HT-29 (cell line): ENCODE data around the gene CACNG7. TPM values are rescaled to one million over a fixed set of nuclear protein-coding genes. Genes with fewer than 3 reads are reported as not detected.
"Not testable (repeated sequence)": the region's sequence is repeated elsewhere in the genome, so short reads cannot be mapped to it uniquely, and the experiment has no call there.

ENCODE experiments used
- DNase-seq: peaks from one replicate; pipeline ENCODE4 v3.0.0-alpha.2; 2015; ENCODE audit warnings: low spot score
- total RNA-seq: library from RNA; depleted of rRNA; stranded (reverse); fragments of >200 nt; shearing (Covaris generic); gene quantifications from 2 replicates; pipeline ENCODE4 v1.2.3, GENCODE V29; 2014; rRNA removed

Gene CACNG7, protein sequence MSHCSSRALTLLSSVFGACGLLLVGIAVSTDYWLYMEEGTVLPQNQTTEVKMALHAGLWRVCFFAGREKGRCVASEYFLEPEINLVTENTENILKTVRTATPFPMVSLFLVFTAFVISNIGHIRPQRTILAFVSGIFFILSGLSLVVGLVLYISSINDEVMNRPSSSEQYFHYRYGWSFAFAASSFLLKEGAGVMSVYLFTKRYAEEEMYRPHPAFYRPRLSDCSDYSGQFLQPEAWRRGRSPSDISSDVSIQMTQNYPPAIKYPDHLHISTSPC
- not detected in 2 replicates for total RNA-seq

DNA sequence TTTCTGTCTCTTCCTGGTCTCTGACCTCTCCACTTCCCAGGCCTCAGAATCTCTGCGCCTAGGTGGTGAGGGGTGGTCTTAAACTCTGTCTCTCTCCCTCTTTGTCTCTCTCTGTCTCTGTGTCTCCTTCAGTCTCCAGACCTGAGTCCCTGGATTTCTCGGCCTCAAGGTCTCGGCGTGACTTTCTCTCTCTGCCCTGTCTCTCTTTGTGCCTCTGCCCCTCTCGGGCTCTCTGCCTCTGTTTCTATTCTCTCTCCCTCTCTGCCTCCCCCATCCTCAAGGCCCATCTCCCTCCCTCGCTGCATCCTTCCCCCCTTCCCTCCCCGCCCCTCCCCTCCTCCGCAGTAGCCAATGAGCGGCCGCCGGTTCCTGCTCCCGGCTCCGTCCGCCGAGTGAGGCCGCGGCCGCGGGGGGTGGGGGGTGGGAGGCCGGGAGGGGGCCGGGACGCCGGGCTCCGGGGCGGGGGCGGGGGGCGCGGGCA lies at the start of gene CACNG7:
CACNG7 (plus strand) TSS at position 344 of the 481 bp plus-strand sequence. CDS start 3,554 bp downstream, outside the sequence.
- DNase-seq: no peak

DNA sequence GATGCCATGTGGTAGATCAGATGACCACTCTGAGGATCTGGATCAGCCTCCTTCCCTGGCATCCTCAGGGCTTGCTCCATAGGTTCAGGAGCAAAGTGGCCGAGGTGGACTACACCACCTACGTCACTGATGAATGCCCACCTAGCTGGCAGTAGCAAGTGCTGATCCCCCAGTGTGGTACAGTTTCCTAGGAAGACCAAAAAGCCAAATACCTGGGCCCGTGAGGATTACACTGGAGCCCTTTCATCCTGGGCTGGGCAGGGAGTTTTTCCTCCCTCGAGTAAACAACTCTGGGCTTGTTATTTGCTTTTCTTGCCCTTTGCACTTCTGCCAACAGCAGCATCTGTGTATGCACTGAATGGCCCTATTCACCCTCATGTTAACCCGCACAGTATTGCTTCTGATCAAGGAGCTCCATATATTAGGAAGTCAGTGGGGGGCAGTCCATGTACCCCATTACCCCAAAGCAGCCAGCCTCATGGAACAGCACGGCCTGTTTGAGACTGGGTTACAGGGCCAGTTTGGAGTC lies 44.7 kb upstream of the CACNG7 start:
- DNase-seq: peak; percentile 94

DNA sequence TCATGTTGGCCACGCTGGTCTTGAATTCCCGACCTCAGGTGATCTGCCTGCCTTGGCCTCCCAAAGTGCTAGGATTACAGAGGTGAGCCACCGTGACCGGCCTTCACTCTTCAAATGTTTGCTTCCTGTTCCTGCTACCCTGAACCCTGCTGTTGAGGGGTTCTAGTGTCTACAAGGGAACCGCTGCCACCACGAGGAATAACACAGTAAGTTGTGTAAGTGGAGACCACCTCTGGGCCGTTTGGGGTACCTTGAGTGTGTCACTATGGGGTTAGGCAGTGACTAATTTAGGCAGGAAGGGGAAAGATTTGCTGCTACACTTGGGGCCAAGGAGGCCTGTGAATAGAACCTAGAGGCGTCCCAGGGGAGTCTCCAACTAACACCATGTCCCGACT lies 43.6 kb upstream of the CACNG7 start:
- DNase-seq: no peak

DNA sequence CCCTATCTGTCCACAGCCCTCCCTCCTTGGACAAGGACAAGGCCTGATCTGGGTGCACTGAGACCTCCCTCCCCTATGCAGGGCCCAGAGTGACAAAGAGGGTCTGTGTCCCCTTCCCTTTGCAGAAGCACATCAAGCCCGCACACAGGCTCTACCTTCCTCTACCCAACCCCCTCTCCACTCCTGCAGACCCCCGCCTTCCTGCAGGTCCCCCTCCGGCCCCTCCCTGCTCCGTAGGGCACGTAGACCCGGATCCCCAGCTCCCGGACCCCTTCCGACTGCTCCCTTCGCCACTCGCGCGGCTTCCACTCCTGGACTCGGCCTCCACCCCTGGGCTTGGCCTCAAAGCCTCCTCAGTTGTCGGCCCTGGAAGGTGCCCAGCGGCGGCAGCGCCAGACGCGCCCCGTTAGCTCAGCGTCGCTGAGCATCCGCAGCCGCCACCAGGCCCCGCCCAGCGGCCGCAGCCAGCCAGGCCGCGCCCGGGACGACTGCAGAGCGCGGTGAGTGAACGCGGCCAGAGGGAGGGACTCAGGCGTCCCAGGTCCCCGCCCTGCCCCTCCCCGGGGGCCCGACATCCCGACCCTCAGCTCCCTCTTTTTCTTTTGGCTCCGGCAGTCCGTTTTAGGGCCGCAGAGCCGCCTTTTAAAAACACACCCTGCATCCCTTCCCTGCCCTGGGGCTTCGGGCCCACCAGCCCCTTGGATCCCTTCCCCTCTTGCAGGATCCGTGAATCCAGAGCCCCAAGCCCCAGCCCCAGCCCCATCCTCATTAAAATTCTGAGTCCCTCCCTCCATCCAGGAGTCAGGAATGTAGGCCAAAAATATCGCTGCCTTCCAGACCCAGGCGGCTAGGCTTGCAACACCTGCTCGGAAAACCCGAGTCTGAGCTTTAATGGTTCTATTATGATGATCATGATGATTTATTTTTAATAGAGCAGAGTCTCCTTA lies 42.9 kb upstream of the CACNG7 start:
- peak; percentile 94 for DNase-seq

DNA sequence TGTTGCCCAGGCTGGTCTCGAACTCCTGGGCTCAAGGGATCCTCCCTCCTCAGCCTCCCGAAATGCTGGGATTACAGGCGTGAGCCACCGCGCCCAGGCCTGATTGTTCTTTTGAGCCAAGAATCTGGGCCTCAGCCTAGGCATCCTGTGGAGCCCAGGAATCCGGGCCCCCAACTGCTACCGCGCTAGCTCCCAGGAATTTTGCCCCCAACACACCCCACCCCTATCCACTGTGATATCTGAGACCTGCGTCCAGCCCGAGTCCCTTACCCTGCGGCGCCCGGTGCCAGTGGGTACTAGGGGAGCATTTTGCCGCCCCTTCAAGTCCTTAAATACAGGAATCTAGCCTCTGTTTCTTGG lies 42.2 kb upstream of the CACNG7 start:
- peak; percentile 25 for DNase-seq

DNA sequence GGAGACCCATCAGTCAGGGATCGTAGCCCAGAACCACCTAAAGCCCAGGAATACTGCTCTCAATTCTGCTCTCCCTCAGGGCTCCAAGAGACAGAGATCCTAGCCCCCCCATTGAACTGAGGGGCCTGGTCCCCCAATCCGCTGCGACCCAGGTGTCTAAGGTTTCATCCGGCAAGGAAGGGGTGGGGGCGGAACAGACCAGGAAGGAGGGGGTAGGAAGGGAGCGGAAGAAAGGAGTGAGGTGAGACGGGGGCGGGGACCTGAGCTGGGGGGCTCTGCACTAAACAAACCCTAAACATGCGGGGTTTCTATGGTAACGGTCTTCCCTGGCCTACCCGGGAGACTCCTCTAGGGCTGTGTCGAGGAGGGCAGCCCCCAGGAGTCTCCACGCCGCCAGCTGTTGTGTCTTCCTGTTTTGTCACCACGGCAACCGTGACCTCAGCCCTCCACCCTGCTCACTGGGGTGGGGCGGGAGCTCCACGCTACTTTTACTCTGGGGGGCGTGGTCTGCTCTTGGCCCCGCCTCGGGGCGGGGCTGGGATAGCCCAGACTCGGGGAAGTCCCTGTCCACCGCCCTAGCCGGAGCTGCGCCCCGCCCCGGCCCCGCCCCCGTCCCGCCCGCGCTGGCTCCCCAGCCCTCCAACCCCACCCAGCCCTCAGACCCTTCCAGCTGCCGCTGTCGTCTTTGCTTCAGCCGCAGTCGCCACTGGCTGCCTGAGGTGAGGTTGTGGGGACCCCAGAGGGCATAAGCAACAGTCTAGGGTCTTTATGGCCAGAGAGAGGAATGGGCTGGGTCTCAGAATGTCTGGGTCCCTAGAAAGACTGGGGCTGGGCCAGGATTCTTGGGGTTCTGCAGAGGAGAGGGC lies 41.6 kb upstream of the CACNG7 start, which contains the start of gene MYADM:
MYADM (plus strand) TSS at position 659 of the 866 bp plus-strand sequence. CDS start 5,647 bp downstream, outside the sequence.
- peak; percentile 100 for DNase-seq

DNA sequence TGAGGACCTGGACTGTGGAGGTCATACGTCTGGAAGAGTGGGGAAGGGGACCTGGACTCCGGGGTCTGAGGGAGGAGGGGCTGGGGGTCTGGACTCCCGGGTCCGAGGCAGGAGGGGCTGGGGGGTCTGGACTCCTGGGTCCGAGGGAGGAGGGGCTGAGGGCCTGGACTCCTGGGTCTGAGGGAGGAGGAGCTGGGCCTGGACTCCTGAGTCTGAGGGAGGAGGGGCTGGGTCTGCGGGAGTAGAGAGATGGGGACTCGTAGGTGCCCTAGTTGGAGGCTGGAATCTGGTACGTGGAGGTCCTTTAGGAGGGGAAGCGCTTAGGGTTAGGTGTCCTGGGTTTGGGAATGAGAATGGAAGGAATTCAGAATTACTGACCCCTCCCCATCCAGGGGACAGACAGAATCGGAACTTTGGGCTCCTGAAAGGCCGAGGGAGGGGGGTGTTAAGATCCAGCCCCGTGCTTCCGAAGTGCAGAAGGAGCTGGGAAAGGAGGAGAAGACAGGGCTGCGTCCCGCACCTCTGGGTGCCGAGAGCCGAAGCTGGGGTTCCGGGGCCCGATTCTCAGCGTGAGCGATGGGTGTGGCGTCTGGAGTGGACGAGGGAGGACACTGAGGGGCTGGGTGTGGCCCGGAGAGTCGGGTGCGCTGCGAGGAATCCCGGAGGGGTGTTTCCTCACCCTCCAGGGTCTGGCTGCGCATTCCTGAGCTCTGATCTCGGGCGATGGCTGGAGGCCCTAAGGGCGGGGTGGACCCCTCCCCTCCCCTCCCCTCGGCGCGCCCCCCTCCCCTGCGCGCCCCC lies 40.8 kb upstream of the CACNG7 start:
- peak; percentile 79 for DNase-seq

DNA sequence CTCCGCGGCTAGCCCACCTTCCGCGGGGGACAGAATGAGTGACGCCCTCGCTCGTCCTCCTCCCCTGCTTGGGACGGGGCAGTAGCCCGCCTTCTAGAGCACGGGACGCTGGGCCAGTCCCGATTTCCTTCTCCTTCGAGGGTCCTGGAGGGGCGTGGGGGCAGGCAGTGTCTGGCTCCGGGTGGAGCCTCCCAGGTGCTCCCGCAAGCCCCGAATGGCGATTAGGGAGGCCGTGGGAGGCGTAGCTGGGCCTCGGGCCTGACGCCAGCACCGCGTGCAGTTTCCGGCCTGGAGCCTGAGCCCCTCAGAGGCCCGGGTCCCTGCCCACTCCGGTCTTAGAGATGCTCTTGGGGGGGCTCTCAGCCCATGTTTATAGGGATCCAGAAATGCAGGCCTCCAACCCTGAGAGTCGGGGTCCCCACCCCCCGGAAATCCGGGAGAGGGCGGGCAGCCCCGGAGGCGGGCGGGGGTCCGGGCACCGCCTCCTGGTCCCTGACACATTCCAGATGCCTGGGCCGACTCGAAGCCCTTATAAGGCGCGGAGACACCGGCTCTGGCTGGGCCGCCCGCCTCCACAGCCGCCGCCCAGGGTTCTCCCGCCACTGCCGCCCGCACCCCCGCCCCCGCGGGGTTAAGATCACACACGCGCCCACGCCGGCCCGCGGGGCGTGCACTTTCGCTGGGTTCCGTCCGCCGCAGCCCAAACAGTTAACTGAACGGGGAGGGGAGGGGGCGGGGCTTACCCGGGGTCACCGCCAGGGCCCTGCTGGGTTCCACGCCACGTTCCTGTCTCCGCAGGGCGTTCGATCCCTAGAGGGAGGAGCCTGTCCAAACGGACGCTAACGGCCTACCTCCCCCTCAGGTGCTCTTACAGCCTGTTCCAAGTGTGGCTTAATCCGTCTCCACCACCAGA lies 39.9 kb upstream of the CACNG7 start:
- peak; percentile 95 for DNase-seq

DNA sequence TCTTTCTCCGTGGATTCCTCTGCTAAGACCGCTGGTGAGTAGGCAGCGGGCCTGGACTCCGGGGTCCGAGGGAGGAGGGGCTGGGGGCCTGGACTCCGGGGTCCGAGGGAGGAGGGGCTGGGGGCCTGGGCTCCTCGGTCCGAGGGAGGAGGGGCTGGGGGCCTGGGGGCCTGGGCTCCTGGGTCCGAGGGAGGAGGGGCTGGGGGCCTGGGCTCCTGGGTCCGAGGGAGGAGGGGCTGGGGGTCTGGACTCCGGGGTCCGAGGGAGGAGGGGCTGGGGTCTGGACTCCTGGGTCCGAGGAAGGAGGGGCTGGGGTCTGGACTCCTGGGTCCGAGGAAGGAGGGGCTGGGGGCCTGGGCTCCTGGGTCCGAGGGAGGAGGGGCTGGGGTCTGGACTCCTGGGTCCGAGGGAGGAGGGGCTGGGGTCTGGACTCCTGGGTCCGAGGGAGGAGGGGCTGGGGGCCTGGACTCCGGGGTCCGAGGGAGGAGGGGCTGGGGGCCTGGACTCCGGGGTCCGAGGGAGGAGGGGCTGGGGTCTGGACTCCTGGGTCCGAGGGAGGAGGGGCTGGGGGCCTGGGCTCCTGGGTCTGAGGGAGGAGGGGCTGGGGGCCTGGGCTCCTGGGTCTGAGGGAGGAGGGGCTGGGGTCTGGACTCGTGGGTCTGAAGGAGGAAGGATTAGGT lies 39.1 kb upstream of the CACNG7 start:
- not testable (repeated sequence) for DNase-seq

DNA sequence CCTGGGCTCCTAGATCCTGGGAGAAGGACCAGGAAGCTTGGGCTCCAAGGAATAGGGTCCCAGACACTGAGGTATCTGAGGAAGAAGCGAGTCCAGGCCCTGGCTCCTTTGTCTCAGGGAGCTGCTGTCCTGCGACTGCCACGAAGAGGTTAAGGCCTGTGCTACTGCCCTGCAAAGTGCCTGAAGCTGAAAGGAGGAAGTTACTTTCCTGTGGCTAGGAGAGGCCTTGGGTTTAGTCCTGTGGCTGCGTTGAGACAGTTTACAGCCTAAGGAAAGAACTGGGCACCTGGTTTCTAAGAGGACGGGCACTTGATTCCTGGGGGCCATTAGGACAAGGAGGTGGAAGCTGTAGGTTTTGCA lies 38.6 kb upstream of the CACNG7 start:
- peak; percentile 48 for DNase-seq

DNA sequence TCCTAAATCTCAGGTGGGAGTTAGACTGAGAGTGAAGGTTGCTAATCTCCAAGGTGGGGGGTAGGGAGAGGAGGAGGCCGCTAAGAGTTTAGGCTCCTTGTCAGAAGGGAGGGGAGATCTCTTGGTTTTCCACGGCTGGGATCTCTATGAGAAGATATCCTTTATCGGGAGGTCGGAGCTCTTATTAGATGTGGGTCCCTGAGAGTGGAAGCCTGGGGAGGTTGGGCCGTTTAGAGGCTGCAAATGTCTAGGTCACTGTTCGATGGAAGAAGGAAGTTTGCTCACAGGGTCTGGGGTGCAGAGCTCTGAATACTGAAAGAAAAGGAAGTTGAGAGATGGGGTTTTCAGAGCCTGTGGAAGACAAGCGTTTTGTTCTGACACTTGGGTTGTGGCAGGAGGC lies 37.6 kb upstream of the CACNG7 start:
- peak; percentile 50 for DNase-seq

DNA sequence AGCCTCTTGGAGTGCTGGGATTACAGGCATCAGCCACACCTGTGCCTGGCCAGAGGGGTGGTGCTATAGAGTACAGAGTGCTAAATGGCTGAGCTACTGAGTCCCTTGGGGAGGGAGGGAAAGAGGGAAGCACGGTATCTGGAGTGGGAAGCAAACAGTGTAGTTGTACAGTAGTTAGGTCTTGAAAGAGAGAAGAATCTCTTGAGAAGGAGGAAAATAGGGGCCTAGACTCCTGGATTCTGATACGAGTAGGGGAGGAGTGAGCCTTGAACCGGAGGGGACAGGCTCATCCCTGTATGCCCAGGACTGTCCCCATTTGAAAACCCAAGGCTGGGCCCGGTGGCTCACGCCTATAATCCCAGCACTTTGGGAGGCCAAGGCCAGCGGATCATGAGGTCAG lies 36.3 kb upstream of the CACNG7 start:
- peak; percentile 52 for DNase-seq

DNA sequence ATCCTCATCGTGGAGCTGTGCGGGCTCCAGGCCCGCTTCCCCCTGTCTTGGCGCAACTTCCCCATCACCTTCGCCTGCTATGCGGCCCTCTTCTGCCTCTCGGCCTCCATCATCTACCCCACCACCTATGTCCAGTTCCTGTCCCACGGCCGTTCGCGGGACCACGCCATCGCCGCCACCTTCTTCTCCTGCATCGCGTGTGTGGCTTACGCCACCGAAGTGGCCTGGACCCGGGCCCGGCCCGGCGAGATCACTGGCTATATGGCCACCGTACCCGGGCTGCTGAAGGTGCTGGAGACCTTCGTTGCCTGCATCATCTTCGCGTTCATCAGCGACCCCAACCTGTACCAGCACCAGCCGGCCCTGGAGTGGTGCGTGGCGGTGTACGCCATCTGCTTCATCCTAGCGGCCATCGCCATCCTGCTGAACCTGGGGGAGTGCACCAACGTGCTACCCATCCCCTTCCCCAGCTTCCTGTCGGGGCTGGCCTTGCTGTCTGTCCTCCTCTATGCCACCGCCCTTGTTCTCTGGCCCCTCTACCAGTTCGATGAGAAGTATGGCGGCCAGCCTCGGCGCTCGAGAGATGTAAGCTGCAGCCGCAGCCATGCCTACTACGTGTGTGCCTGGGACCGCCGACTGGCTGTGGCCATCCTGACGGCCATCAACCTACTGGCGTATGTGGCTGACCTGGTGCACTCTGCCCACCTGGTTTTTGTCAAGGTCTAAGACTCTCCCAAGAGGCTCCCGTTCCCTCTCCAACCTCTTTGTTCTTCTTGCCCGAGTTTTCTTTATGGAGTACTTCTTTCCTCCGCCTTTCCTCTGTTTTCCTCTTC lies 35.1 kb upstream of the CACNG7 start:
- DNase-seq: no peak

DNA sequence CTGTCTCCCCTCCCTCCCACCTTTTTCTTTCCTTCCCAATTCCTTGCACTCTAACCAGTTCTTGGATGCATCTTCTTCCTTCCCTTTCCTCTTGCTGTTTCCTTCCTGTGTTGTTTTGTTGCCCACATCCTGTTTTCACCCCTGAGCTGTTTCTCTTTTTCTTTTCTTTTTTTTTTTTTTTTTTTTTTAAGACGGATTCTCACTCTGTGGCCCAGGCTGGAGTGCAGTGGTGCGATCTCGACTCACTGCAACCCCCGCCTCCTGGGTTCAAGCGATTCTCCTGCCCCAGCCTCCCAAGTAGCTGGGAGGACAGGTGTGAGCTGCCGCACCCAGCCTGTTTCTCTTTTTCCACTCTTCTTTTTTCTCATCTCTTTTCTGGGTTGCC lies 34.5 kb upstream of the CACNG7 start:
- DNase-seq: no peak

DNA sequence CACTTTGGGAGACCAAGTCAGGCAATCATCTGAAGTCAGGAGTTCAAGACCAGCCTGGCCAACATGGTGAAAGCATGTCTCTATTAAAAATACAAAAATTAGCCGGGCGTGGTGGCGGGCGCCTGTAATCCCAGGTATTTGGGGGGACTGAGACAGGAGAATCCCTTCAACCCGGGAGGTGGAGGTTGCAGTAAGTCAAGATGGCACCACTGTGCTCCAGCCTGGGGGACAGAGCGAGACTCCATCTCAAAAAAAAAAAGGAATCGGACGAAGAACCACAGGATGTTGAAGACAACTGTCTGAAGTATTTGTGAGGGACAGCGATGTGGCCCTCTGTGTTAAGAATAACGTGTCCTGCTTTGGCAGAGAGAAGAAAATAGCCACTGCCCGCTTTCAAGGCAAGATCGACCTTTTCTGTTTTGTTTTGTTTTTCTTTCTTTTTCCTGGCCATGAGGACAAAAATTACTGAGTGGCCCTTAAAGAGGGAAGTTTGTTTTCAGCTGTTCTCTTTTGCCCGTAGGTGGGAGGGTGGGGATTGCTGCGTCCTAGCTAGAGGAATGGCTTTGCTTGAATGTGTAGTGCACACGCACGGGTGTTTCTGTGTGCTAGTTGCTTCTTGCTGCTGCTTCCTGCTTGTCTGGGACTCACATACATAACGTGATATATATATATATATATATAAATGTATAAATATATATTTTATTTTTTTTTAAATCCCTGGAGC lies 33.3 kb upstream of the CACNG7 start:
- peak; percentile 36 for DNase-seq

DNA sequence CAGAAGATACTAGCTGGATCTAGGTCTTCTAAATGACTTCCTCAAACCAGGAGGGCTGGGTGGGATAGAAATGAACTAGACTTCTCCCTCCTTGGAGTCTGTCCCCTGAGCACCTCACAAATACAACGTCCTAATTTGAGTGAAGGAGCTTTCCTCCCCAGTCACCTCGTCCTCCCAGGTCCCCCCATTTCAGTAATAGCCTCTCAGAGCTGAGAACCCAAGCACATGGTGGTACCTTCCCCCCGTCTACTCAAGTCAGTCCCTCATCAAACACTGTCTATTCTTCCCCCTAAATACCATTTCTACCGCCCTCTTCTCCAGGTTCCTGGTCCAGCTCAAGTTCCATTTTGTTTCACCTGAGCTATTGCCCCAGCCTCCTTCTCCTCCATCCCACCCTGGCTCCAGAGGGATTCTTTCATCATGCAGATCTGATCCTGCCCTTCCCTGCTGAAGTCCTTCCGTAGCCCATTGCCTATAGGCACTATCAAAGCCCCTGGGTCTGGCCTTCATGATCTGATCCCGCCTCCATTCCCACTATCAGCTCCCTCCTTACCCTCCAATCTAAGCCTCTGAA lies 32.3 kb upstream of the CACNG7 start:
- peak; percentile 62 for DNase-seq

DNA sequence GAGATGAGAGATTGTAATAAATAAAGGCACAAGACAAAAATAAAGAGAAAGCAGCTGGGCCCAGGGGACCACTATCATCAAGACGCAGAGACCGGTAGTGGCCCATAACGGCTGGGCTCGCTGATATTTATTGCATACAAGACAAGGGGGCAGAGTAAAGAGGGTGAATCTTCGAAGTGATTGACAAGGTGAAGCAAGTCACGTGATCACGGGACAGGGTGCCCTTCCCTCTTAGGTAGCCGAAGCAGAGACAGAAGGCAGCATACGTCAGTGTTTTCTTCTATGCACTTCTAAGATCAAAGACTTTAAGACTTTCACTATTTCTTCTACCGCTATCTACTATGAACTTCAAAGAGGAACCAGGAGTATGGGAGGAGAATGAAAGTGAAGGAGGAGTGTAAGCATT lies 31.7 kb upstream of the CACNG7 start:
- peak; percentile 73 for DNase-seq
